EL (cell line): ENCODE data around the gene YY1AP1.
"Not testable (repeated sequence)": the region's sequence is repeated elsewhere in the genome, so short reads cannot be mapped to it uniquely, and the experiment has no call there.

Experiments
- DNase-seq: peaks from one replicate; pipeline ENCODE4 v3.0.0-alpha.2; 2016

The YY1AP1 gene, protein sequence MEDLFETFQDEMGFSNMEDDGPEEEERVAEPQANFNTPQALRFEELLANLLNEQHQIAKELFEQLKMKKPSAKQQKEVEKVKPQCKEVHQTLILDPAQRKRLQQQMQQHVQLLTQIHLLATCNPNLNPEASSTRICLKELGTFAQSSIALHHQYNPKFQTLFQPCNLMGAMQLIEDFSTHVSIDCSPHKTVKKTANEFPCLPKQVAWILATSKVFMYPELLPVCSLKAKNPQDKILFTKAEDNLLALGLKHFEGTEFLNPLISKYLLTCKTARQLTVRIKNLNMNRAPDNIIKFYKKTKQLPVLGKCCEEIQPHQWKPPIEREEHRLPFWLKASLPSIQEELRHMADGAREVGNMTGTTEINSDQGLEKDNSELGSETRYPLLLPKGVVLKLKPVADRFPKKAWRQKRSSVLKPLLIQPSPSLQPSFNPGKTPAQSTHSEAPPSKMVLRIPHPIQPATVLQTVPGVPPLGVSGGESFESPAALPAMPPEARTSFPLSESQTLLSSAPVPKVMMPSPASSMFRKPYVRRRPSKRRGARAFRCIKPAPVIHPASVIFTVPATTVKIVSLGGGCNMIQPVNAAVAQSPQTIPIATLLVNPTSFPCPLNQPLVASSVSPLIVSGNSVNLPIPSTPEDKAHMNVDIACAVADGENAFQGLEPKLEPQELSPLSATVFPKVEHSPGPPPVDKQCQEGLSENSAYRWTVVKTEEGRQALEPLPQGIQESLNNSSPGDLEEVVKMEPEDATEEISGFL

DNA sequence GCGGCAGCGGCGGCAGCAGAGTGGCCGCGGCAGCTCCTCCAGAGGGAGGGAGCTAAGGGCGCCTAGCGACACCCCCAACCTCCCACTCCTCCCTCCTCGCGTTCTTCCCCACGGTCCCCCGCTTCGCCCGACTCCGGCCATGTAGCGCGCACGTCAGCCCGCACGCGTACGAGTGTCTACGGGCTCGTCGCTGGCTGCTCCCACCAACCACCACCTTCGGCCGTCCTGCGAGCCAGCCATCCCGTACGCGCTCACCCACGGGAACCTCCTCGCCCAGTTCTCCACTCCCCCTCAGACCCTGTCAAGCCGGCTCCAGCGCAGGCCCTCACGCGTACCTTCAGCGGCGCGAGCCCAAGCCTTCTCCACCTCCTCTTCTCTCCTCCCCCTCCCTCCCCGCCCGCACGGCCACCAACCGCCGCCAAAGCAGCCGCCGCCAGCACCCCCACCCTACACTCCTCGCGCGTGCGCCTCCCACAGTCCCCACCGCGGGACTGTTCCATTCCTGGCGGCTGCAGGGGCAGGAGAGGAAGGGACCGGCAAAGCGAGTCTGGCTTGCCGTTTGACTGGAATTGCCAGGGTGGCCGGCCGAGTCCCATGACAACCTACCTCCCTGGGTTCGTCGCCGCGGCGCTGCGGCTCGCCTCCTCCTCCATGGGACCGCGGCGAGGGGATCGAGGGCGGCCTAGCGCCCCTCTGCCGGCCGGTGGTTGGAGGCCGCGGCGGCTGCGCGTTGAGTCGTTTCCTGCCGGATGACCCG, at the start of gene YY1AP1:
TSS of gene YY1AP1 (minus strand) at position 451 of the 757 bp plus-strand sequence. CDS start 8,338 bp downstream, outside the sequence.
- DNase-seq, result peak; percentile 89

DNA sequence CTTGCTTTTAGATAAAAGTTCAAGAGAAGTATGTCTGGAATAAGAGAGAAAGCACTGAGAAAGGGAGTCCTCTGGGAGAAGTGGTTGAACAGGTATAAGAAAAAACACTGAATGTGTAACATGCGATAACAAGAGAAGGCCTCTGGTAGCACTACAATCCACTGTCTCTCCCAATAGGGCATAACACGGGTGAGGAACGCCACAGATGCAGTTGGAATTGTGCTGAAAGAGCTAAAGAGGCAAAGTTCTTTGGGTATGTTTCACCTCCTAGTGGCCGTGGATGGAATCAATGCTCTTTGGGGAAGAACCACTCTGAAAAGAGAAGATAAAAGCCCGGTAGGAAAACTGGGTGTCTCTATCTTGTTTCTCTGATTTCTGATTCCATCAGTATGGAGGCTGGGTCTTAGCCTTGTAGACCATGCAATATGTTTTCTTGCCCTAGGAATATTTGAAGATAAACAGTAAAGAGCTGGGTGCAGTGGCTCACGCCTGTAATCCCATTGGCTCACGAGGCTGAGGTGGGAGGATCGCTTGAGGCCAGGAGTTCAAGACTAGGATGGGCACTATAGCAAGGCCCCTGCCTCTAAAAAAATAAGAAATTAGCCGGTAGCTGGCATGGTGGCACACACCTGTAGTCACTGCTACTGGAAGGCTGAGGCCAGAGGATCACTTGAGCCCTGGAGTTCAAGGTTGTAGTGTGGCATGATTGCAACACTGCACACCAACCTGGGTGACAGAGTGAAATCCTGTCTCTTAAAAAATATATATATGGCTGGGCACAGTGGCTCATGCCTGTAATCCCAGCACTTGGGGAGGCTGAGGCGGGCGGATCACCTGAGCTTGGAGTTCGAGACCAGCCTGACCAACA, 40.7 kb upstream of the YY1AP1 start:
- peak; percentile 67 for DNase-seq

DNA sequence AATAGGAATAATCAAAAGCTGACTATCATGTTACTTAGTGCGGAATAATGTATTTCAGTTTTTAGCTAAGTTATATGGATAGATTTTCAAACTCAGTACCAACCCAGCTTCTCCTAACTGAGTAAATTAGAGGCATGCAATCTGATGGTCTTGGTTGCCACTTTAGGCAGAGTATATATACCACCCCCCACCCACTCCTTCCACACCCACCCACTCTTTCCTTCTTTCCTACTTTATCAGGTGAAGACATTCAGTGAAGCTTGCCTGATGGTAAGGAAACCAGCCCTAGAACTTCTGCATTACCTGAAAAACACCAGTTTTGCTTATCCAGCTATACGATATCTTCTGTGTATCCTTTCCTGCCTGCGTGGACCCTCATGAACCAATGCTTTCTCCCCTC, 36.6 kb upstream of the YY1AP1 start:
- DNase-seq, result no peak

DNA sequence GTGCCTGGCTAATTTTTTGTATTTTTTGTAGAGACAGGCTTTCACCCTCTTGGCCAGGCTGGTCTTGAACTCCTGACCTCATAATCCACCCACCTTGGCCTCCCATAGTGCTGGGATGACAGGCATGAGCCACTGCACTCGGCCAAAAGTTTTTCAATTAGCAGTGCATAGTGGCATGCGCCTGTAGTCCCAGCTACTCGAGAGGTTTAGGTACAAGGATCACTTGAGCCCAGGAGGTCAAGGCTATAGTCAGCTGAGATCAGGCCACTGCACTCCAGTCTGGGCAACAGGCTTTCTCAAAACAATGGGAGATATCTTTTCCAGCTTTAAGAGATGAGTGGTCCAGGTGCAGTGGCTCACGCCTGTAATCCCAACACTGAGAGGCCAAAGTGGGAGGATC, 31.1 kb upstream of the YY1AP1 start:
- no peak for DNase-seq

DNA sequence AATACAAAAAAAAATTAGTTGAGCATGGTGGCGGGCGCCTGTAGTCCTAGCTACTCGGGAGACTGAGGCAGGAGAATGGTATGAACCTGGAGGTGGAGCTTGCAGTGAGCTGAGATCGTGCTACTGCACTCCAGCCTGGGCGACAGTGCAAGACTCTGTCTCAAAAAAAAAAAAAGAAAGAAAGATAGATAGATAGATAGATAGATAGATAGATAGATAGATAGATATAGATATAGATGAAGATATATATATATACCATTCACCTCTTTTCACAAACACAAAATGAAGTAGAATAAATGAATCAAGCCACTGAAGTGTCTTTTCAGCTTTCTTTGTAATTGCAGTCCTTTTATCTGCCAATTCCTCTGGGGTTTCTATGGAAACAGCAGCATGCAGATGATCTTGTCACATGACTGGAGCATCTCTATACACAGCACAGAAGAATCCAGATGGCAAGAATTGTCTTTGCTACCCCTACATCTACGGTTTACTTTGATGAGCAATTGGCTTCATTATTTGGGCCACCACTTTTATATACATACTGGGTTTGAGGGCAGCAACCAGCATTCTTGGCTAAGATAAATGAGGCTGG, 30.0 kb upstream of the YY1AP1 start:
- DNase-seq, result not testable (repeated sequence)

DNA sequence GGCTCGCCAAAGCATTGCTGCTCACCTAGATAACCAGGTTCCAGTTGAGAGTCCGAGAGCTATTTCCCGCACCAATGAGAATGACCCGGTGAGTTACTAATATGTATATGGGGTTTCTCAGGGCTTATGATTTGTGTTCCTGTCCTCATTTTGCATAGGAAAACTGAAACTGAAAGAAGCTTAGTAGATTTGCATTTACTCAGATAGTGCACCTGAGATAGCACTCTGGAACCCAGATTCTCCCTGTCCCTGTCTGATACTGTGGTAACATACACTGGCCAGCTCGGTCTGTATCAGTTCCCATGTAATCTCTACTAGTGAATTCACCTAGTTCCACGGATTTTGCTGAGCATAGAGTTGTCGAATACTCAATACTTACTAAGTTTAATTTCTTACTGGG, 28.5 kb upstream of the YY1AP1 start:
- no peak for DNase-seq

DNA sequence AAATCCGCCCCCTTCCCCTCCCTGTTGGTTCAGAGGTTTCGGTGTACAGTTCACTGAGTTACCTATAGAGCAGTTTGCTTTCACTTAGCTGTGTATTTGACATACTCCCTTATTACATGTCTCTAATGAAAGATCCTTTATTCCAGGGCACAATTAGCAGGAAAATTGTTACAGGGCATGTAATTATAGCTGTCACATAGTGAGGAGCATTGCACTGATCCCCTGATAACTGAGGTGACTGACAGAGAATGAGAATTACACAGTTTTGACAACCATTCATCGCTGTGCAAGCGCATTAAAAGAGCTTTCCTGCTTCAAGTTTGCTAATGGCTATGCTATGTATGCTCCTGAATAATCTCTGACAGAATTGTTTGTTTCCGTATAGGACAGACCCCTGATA, 27.2 kb upstream of the YY1AP1 start:
- no peak for DNase-seq

DNA sequence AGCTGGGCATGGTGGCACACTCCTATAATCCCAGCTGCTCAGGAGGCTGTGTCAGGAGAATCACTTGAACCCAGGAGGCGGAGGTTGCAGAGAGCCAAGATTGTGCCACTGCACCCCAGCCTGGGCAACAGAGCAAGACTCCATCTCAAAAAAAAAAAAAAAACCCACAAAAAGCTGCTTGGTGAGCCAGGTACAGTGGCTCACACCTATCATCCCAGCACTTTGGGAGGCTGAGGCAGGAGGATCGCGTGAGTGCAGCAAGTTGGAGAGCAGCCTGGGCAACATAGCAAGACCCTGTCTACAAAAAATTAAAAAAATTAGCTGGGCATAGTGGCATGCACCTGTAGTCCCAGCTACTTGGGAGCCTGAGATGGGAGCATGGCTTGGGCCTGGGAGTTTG, 26.5 kb upstream of the YY1AP1 start:
- DNase-seq, result not testable (repeated sequence)

DNA sequence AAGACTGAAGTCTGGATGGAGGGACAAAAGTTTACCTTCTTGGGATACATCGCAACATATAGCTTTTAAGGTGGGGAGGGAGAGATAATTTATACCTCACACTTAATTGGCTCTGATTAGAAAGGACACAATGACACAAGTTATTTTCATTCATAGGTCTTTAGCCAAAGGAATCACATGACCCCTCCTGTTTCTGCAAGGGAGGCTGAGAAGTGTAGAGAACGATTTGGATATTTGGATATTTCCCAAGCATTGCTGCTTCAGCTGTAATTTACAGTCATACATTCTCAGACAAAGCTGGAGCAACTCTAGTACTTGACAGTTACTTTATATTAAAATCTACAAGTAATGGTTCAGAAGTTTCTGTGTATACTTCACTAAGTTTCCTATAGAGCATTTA, 24.5 kb upstream of the YY1AP1 start:
- DNase-seq, result no peak

DNA sequence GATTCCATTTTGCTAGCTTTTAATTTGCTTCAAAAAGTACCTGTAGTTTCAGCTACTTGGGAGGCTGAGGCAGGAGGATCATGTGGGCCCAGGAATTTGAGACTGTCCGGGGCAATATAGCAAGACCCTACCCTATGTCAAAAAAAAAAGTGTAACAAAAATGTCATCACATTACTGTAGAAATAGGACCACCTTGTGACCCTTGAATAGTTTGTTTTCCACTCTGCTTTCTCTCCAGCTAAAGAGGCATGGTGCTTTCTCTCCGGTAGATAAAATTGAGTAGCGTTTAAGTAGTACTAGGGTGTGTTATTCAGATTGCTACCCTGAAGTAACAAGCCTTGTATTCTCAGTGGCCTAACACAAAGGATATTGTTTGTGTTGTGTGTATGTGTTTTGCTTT, 24.1 kb upstream of the YY1AP1 start:
- not testable (repeated sequence) for DNase-seq

DNA sequence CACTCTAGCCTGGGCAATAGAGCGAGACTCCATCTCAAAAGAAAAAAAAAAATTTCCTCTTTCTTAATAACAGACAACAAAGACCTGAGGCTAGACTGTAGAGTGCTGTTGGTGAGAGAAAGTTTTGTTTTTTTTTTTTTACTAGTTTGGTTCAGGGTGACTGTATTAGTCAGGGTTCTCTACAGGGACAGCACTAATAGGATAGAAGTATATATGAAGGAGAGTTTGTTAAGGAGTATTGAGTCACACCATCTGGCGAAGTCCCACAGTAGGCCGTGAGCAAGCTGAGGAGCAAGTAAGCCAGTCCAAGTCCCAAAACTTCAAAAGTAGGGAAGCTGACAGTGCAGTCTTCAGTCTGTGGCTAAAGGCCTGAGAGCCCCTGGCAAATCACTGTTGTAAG, 22.9 kb upstream of the YY1AP1 start:
- not testable (repeated sequence) for DNase-seq

DNA sequence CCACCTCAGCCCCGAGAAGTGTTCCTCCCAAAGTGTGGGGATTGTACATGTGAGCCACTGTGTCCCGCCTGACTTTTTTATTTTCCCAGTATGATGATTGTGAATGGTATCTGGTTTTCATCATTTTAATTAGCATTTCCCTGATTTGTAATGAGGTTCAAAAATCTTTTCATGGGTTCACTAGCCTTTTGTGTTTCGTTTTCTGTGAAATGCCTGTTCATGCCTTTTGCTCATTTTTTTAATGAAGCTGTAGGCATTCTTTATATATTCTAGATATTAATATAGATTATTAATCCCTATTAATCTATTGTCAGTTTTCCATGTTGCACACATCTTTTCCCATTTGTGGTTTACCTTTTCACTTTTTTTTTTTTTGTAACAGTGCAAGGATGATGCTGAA, 20.8 kb upstream of the YY1AP1 start:
- DNase-seq, result no peak

DNA sequence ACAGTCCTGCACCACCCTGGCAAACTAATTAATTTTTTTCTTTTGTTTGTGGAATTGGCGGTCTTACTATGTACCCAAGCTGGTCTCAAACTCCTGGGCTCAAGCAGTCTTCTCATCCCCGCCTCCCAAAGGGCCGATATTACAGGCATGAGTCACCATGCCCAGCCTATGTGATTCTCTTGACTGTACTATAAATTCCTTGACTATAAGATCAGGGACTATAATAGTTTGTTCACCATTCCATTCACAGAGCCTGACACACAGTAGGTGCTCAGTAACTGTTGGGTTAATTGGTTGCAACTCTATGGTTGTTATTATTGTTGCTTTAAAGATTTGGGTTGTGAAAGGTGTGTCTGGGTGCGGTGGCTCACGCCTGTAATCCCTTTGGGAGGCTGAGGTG, 17.6 kb upstream of the YY1AP1 start:
- DNase-seq, result peak; percentile 82

DNA sequence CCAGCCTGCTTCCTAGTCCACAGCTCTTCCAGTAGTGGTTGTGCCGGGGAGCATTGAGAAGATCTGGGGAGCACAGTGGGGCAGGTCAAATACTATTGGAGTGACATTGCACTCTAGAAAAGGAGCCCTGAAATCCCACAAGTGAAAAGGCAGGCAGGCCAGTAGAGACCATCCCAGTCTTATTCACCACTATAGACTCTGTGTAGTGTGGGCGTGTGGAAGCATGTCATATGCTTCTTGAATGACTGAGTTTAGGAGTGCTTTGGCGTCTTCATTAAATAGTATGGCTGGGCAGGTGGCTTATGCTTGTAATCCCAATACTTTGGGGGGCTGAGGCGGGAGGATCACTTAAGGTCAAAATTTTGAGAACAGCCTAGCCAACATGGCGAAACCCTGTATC, 15.8 kb upstream of the YY1AP1 start:
- not testable (repeated sequence) for DNase-seq

DNA sequence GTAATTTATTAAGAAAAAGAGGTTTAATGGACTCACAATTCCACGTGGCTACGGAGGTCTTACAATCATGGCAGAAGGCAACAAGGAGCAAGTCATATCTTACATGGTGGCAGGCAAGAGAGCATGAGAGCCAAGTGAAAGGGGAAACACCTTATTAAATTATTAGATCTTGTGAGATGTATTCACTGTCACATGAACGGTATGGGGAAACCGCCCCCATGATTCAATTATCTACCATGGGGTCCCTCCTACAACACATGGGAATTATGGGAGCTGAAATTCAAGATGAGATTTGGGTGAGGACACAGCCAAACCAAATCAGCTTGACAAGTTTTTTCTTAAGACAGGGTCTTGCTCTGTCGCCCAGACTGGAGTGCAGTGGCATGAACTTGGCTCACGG, 14.6 kb upstream of the YY1AP1 start:
- DNase-seq, result no peak

DNA sequence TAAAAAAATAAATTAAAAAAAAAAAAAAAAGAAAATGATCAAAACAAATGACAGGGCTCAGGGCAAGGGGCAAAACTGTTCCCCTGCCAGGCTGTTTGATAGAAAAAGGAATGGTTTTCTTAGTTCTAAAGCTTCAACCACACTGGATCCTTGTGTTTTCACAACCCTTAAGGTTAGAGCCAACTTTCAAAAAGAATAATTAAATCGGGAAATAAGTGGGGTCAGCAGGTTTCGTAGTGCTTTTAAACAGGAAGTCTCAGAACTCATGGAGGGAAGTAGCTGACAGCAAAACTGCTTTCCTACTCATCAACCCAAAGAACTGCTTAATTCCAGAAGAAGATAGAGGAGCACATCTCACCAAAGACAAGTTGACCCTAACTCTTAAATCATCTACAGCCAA, 13.1 kb upstream of the YY1AP1 start:
- DNase-seq, result not testable (repeated sequence)

DNA sequence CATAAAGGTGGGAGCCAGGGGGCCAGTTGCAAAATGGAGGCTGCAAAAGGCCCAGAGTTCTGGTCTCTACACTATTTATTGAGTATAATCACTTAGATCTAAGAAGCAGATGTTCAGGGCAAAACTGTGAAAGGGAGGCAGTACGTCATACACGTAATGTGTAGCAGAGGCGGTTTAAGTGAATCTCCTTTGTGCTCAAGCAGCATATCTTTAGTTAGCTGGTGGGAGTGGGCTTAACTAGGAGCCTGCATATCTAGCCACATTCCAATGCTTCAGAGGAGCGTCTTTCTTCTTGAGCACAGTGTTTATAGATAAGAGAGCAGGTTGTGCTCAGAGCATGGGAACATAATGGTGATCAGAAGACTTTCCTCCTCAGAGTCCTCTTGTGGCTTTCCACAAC, 10.5 kb upstream of the YY1AP1 start:
- not testable (repeated sequence) for DNase-seq

DNA sequence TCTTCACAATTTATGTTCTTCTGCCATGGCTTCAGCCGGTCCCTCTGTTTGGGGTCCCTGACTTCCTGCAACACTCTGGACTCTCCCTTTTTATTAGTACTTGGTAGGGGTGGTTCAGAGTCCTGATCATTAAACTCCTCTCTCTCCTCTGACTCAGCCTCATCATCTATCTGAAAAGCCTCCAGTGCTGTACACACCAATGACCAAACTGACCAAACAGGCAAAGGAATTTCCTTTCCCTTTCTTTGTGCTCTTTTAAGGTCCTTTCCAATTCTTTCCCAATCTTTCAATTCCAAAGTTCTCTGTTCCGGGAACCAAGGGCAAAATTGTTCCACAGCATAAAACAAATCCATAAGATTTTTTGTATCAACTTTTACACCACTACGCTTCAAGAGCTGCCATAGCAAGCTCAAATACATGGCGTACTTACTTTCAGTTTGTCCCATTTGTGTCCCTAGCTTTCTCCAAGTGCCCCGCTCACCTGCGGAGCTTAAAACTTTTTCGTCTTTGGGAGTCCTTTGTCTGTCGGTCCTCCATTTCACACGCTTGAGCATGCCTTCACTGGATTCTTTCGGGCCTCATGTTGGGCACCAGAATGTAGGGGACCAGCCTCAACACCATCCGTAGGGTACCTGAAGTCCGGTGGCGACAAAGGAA, 9.9 kb upstream of the YY1AP1 start:
- peak; percentile 65 for DNase-seq

DNA sequence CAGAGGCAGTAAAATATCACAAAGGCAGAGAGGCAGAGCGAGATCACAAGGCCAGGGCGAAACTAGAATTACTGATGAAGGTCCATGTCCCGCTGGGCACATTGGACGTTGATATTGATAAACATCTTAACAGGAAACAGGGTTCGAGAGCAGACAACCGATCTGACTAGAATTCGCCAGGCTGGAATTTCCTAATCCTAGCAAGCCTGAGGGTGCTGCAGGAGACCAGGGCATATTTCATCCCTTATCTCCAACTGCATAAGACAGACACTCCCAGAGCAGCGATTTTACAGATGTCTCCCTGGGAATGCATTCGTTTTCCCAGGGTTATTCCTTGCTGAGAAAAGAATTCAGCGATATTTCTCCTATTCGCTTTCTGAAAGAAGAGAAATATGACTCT, 9.0 kb upstream of the YY1AP1 start:
- not testable (repeated sequence) for DNase-seq

DNA sequence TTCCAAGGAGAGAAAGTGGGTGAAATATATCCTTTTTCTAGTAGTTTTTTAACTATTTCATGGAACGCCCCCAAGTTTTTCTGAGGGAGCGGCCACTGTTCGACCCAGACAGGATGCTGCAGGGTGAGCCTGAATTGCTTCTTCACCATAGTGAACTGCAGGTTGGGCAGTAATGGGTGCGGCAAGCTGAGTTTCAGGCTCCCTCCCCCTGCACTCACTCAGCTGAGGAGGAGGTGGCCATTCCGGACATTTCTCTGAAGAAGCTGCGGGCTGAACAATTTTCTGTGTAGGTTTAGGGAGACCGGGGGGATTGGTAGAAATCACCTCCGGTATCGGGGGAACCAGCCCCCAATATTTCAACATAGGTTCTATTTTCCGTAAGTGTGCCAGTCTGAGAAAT, 8.5 kb upstream of the YY1AP1 start:
- DNase-seq, result no peak

DNA sequence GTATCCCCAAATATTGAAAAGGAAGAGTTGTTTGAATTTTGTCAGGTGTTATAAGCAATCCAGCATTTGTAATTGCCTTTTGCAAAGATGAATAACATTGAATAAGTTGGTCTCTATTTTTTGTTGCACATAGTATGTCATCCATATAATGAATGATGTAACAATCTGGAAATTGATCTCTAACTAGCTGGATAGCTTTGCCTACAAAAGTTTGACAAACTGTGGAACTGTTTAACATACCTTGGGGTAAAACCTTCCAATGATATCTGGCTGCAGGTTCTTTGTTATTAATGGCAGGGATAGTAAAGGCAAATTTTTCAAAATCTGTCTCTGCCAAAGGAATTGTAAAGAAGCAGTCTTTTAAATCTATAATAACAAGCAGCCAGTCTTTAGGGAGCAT, 8.0 kb upstream of the YY1AP1 start:
- DNase-seq, result no peak

DNA sequence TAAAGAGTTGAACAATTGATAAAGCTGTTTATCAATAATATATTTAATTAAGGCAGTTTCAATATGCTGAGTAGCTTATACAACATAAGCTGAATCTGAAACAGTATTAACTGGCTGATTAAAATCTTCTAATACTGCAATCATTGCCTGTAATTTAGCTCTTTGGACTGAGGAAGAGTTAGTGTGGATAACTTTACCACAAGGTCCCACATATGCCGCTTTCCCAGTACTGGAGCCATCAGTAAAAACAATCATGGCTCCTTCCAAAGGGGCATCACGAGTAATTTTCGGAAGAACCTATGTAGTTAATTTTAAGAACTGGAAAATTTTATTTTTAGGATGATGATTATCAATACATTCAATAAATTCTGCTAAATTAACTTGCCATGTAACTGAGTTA, 7.0 kb upstream of the YY1AP1 start:
- DNase-seq, result no peak
